Natural killer cell (primary cell): ENCODE measurements around the gene MRFAP1. TPM values are rescaled to one million over a fixed set of nuclear protein-coding genes. Genes with fewer than 3 reads are reported as not detected.

Experiments
- ATAC-seq, 3 donors: fragments of 150-1000 bp in 2 of 3; fragments of 200-7000 bp in 1 of 3; cut with Tn5 transposase; 1 replicate in 1 of 3; 2 replicates in 2 of 3; pipeline ENCODE4 v1.10.0; 2021; ENCODE audit warnings: mild to moderate bottlenecking in 2 of 3, moderate library complexity in 2 of 3
- DNase-seq, 2 donors: peaks; one replicate each; pipeline versions ENCODE4 v3.0.0 to v3.0.0-alpha.2; 2013 to 2021; ENCODE audit warnings: mixed read lengths in 1 of 2
- H3K27ac ChIP-seq: one replicate; pipeline ENCODE4 v1.5.1; 2013; ENCODE audit warnings: mild to moderate bottlenecking, low read length
- H3K27me3 ChIP-seq: one replicate; pipeline ENCODE4 v1.6.1; 2013; ENCODE audit warnings: low read length; ENCODE audit not compliant: control insufficient read depth, insufficient read depth
- H3K36me3 ChIP-seq: one replicate; pipeline ENCODE4 v1.6.1; 2013; ENCODE audit warnings: low read length; ENCODE audit not compliant: control insufficient read depth, insufficient read depth
- H3K4me1 ChIP-seq: one replicate; pipeline ENCODE4 v1.6.1; 2013; ENCODE audit warnings: low read length; ENCODE audit not compliant: control insufficient read depth, insufficient read depth
- H3K4me3 ChIP-seq: one replicate; pipeline ENCODE4 v1.5.1; 2013; ENCODE audit warnings: low read length
- H3K9me3 ChIP-seq: one replicate; pipeline ENCODE4 v1.6.1; 2013; ENCODE audit warnings: low read length; ENCODE audit not compliant: control insufficient read depth, insufficient read depth
- H3K27ac Mint-ChIP-seq, 2 donors: one replicate each; pipeline ENCODE4 v1.8.0; 2022; ENCODE audit warnings: mild to moderate bottlenecking in 2 of 2, mixed read lengths in 2 of 2, moderate library complexity in 1 of 2
- H3K27me3 Mint-ChIP-seq, 2 donors: one replicate each; pipeline ENCODE4 v1.8.0; 2022; ENCODE audit warnings: low read depth in 2 of 2, mixed read lengths in 2 of 2
- H3K36me3 Mint-ChIP-seq: one replicate; pipeline ENCODE4 v1.8.0; 2022; ENCODE audit warnings: mixed read lengths
- H3K4me1 Mint-ChIP-seq, 2 donors: one replicate each; pipeline ENCODE4 v1.8.0; 2022; ENCODE audit warnings: mixed read lengths in 2 of 2
- H3K4me3 Mint-ChIP-seq: one replicate; pipeline ENCODE4 v1.8.0; 2022; ENCODE audit warnings: mild to moderate bottlenecking, moderate library complexity, mixed read lengths
- H3K9me3 Mint-ChIP-seq, 2 donors: one replicate each; pipeline ENCODE4 v1.8.0; 2022; ENCODE audit warnings: mixed read lengths in 2 of 2
- CTCF ChIP-seq: fragments of 200-600 bp; IDR thresholded peaks from one replicate; pipeline ENCODE4 v1.8.0; 2022; ENCODE audit warnings: antibody characterized with exemption
- WGBS: methylation state at CpG from one replicate; pipeline ENCODE4 v1.1.7; 2013; ENCODE audit warnings: missing lambda C conversion rate; ENCODE audit not compliant: insufficient coverage; 5-methylcytosine and 5-hydroxymethylcytosine counted together
- intact Hi-C: fragments of 100-400 bp; cut with micrococcal nuclease; formaldehyde crosslinking; loops from one replicate; pipeline ENCODE4 v1.14.2; 2022
- total RNA-seq, 4 donors: library from RNA; stranded (reverse); fragments of 120-200 nt in 1 of 4; gene quantifications; one replicate each; pipeline versions ENCODE4 v1.2.3 to v1.2.4, GENCODE V29; 2013 to 2022

MRFAP1 gene
- total RNA-seq, 3 donors from 2014 or later (not counting 1 experiment from before 2014, with no cell fraction given) = 105 to 146 (median 146) TPM

- Histone ChIP-seq H3K9me3 (no peaks in the 10 kb centered on the region), H3K4me3 (no peak overlapping the region), H3K36me3 (peaks cover 72% of the 10 kb centered on the region), H3K4me1 (peaks cover 11% of the 10 kb centered on the region), H3K27ac (no peak overlapping the region), H3K27me3 (no peaks in the 10 kb centered on the region)
- intact Hi-C loops = no loop called here
- no peaks in the 10 kb centered on the region for H3K36me3 Mint-ChIP-seq
- H3K9me3 Mint-ChIP-seq = no peaks in the 10 kb centered on the region
- H3K27ac Mint-ChIP-seq = no peak overlapping the region
- DNase-seq (no peak), ATAC-seq (no peak)
- 98% methylated on average over 3 of the region's 3 CpGs for WGBS
- no peak for TF ChIP-seq CTCF
- peaks cover 12 to 13% of the 10 kb centered on the region in 2 donors for H3K4me1 Mint-ChIP-seq
- no peaks in the 10 kb centered on the region for H3K27me3 Mint-ChIP-seq
- no peak overlapping the region for H3K4me3 Mint-ChIP-seq
Measured at GRCh38 chr4:6612961-6613675, 27.4 kb upstream of the MRFAP1 start.

- ATAC-seq = no peak
- Mint-ChIP-seq H3K9me3 (no peaks in the 10 kb centered on the region), H3K27me3 (no peaks in the 10 kb centered on the region), H3K4me3 (no peak overlapping the region), H3K36me3 (peaks cover 7% of the 10 kb centered on the region), H3K4me1 (peaks cover 4% of the 10 kb centered on the region in 2 donors), H3K27ac (no peak overlapping the region)
- 93% methylated on average over 17 of the region's 17 CpGs for WGBS
- no peaks in the 10 kb centered on the region for H3K27me3 ChIP-seq
- intact Hi-C loops = no loop called here
- H3K9me3 ChIP-seq = no peaks in the 10 kb centered on the region
- TF ChIP-seq CTCF = no peak
- peaks cover 74% of the 10 kb centered on the region for H3K36me3 ChIP-seq
- DNase-seq = no peak
- no peak overlapping the region for H3K4me3 ChIP-seq
- peaks cover 8% of the 10 kb centered on the region for H3K4me1 ChIP-seq
- H3K27ac ChIP-seq = no peak overlapping the region
Measured at GRCh38 chr4:6613676-6614651, 26.5 kb upstream of the MRFAP1 start.

GRCh38 chr4:6614701-6615230, 25.7 kb upstream of the MRFAP1 start:
- intact Hi-C loops = no loop called here
- Mint-ChIP-seq H3K9me3 (no peaks in the 10 kb centered on the region), H3K27ac (no peak overlapping the region), H3K4me3 (no peak overlapping the region), H3K27me3 (no peaks in the 10 kb centered on the region), H3K4me1 (no peaks in the 10 kb centered on the region), H3K36me3 (peaks cover 7% of the 10 kb centered on the region)
- Histone ChIP-seq H3K27me3 (no peaks in the 10 kb centered on the region), H3K9me3 (no peaks in the 10 kb centered on the region), H3K4me3 (no peak overlapping the region), H3K36me3 (peaks cover 75% of the 10 kb centered on the region), H3K4me1 (no peaks in the 10 kb centered on the region), H3K27ac (no peak overlapping the region)
- ATAC-seq (no peak), DNase-seq (no peak)
- WGBS = 92% methylated on average over 11 of the region's 11 CpGs
- no peak for TF ChIP-seq CTCF
